Eye (tissue), 1 donor: ENCODE measurements around the gene BCAR1.
"Not testable (repeated sequence)": the region's sequence is repeated elsewhere in the genome, so short reads cannot be mapped to it uniquely, and the experiment has no call there.

Source experiments
- DNase-seq: peaks from one replicate; pipeline ENCODE4 v3.0.0-alpha.2; 2015

Gene BCAR1

GRCh38 chr16:75251280-75252048 lies at the start of gene BCAR1:
Gene BCAR1, minus strand, starts transcription at chr16:75251624. Its CDS starts 142 bp downstream, at chr16:75251482.
- peak; percentile 93 for DNase-seq

- no peak for DNase-seq
Observed at GRCh38 chr16:75298267-75298666, 46.8 kb upstream of the BCAR1 start.

GRCh38 chr16:75296606-75297005 lies 45.2 kb upstream of the BCAR1 start:
- no peak for DNase-seq

GRCh38 chr16:75294773-75295459 lies 43.5 kb upstream of the BCAR1 start:
- DNase-seq, result no peak

GRCh38 chr16:75293772-75294171 lies 42.3 kb upstream of the BCAR1 start:
- no peak for DNase-seq

GRCh38 chr16:75293173-75293572 lies 41.7 kb upstream of the BCAR1 start:
- DNase-seq, result no peak

- no peak for DNase-seq
Observed at GRCh38 chr16:75292691-75293090, 41.3 kb upstream of the BCAR1 start.

GRCh38 chr16:75289189-75289588 lies 37.8 kb upstream of the BCAR1 start:
- no peak for DNase-seq

- no peak for DNase-seq
Observed at GRCh38 chr16:75288596-75289120, 37.2 kb upstream of the BCAR1 start.

GRCh38 chr16:75288181-75288580 lies 36.8 kb upstream of the BCAR1 start:
- DNase-seq, result no peak

- DNase-seq, result no peak
Observed at GRCh38 chr16:75287708-75288107, 36.3 kb upstream of the BCAR1 start.

- DNase-seq, result no peak
Observed at GRCh38 chr16:75286389-75286788, 35.0 kb upstream of the BCAR1 start.

GRCh38 chr16:75282466-75283281 lies 31.2 kb upstream of the BCAR1 start:
- peak; percentile 64 for DNase-seq

GRCh38 chr16:75281826-75282225 lies 30.4 kb upstream of the BCAR1 start:
- DNase-seq, result no peak

- not testable (repeated sequence) for DNase-seq
Observed at GRCh38 chr16:75281009-75281408, 29.6 kb upstream of the BCAR1 start.

- no peak for DNase-seq
Observed at GRCh38 chr16:75280331-75280804, 28.9 kb upstream of the BCAR1 start.

- DNase-seq, result no peak
Observed at GRCh38 chr16:75279305-75279704, 27.9 kb upstream of the BCAR1 start.

- DNase-seq, result no peak
Observed at GRCh38 chr16:75273054-75273925, 21.9 kb upstream of the BCAR1 start.

GRCh38 chr16:75272629-75273028 lies 21.2 kb upstream of the BCAR1 start:
- DNase-seq, result not testable (repeated sequence)

- DNase-seq, result peak; percentile 92
Observed at GRCh38 chr16:75272097-75272551, 20.7 kb upstream of the BCAR1 start.

GRCh38 chr16:75271441-75272096 lies 20.1 kb upstream of the BCAR1 start:
- DNase-seq, result no peak
